Measurements from ENCODE around the gene FBXO27.

GRCh38 chr19:39032063-39032918 is at the start of gene FBXO27:
- TF ChIP-seq CTCF (IDR thresholded peaks at IDR 0.05) (no peak), POLR2A (IDR thresholded peaks at IDR 0.05) (no peak)

All from prostate gland (tissue), 2 donors.